AG04449 (cell line): ENCODE data around the gene C11orf91.

Experiments
- CTCF ChIA-PET: fragments of 350-600 bp; formaldehyde crosslinking; extraction: SDS; loops from one replicate; lab custom pipeline; 2021; ENCODE audit warnings: antibody characterized with exemption; lab: Yijun Ruan, JAX
- POLR2A ChIA-PET: fragments of 400-600, 350-600 bp; formaldehyde crosslinking; extraction: SDS; loops from one replicate; lab custom pipeline; 2020; ENCODE audit warnings: antibody characterized with exemption, inconsistent platforms; lab: Yijun Ruan, JAX
- DNase-seq: peaks from one replicate; pipeline ENCODE4 v3.0.0-alpha.2; 2010; ENCODE audit warnings: low read depth, low spot score
- H3K4me3 ChIP-seq: 2 replicates; pipeline ENCODE4 v1.5.1; 2011; ENCODE audit warnings: low read depth, mild to moderate bottlenecking, control low read depth, low read length
- TF ChIP-seq, protein P1 (sequence below): IDR thresholded peaks from one replicate; pipeline ENCODE4 v1.5.1; 2011; ENCODE audit warnings: mild to moderate bottlenecking, moderate library complexity, low read length, control low read depth, inconsistent platforms; ENCODE audit not compliant: insufficient read depth; ENCODE audit errors: missing control alignments

The C11orf91 gene

GRCh38 chr11:33660962-33661361 lies 39.7 kb downstream of the C11orf91 start:
- TF ChIP-seq, protein P1, sequence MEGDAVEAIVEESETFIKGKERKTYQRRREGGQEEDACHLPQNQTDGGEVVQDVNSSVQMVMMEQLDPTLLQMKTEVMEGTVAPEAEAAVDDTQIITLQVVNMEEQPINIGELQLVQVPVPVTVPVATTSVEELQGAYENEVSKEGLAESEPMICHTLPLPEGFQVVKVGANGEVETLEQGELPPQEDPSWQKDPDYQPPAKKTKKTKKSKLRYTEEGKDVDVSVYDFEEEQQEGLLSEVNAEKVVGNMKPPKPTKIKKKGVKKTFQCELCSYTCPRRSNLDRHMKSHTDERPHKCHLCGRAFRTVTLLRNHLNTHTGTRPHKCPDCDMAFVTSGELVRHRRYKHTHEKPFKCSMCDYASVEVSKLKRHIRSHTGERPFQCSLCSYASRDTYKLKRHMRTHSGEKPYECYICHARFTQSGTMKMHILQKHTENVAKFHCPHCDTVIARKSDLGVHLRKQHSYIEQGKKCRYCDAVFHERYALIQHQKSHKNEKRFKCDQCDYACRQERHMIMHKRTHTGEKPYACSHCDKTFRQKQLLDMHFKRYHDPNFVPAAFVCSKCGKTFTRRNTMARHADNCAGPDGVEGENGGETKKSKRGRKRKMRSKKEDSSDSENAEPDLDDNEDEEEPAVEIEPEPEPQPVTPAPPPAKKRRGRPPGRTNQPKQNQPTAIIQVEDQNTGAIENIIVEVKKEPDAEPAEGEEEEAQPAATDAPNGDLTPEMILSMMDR, result no peak
- ChIA-PET POLR2A (no interaction called here), CTCF (interaction anchor here (1.5 kb wide), 1 partner anchor 9 kb away, joined by 3 read pairs; no protein-coding TSS in a partner anchor)
- DNase-seq, result no peak
- no peak overlapping the region for H3K4me3 ChIP-seq

GRCh38 chr11:33659370-33660139 lies 41.1 kb downstream of the C11orf91 start:
- POLR2A ChIA-PET, result no interaction called here
- DNase-seq, result no peak
- no peak overlapping the region for H3K4me3 ChIP-seq
- CTCF ChIA-PET, result no interaction called here
- TF ChIP-seq, protein P1, result no peak

DNA sequence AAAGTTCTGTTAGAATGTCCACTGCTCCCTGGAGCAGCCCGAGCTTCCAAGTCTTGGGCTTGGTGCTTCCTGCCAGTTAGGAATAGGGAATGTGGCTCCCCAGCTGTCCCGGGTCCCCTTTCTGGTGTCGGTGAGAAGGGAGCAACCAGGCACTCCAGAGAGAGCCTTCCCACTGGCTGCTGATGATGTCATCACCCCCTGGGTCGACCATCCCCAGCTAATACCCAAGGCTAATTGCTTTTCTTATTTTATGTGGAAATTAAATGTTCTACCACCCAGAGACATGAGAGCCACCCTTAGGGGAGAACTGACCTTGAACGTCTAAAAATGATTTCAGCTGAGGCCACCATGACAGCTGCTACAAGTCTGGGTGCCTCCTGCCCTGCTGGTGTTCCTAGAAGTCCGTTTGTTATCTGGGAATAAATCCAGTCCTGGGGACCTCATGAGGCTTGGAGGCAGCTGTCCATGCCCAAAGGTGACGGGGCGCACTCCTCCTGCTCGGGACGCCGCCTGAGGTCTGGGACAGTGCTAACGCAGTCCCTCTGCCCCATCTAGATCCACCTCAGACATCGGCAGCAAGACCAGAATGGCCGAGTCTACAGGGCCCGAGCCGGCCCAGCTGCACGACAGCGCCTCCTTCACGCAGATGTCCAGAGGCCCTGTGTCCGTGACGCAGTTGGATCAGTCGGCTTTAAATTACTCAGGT lies 42.3 kb downstream of the C11orf91 start:
- CTCF ChIA-PET, result no interaction called here
- DNase-seq, result no peak
- POLR2A ChIA-PET, result no interaction called here
- H3K4me3 ChIP-seq, result no peak overlapping the region
- TF ChIP-seq, protein P1, result no peak

GRCh38 chr11:33657757-33658156 lies 42.9 kb downstream of the C11orf91 start:
- H3K4me3 ChIP-seq, result no peak overlapping the region
- CTCF ChIA-PET, result no interaction called here
- POLR2A ChIA-PET, result no interaction called here
- TF ChIP-seq, protein P1, result no peak
- DNase-seq, result no peak

DNA sequence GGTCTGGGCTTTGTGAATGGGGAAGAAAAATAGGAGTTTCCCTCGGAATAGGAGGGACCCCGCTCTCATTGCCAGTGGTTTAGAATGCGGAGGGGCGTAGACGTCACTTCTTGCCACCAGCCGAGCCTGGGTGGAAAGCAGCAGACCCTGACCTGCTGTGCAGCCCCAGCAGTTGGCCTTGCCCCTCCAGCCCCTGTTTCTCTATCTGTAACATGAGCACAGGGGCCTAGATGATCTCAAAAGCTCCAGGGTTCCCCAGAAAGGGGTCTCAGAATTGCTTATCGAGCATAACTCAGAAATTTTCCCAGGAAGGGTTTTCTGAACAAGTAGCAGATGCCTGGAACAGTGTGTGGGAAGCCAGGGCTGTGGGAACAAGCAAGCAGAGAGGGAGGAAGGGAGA lies 43.9 kb downstream of the C11orf91 start:
- ChIA-PET POLR2A (no interaction called here), CTCF (no interaction called here)
- no peak for DNase-seq
- TF ChIP-seq, protein P1, result no peak
- no peak overlapping the region for H3K4me3 ChIP-seq
